OCI-LY1 (cell line): ENCODE measurements around the gene FOXS1.

Experiments
- EZH2 ChIP-seq: fragments of 200-600 bp; sonication (generic), shearing (Covaris generic); IDR thresholded peaks from 2 replicates; pipeline ENCODE4 v1.8.0; 2017; ENCODE audit warnings: borderline replicate concordance, mixed run types, mild to moderate bottlenecking, antibody characterized with exemption, low read length, moderate library complexity, mixed read lengths
- TF ChIP-seq, protein P1 (sequence below): fragments of 200-600 bp; sonication (generic), shearing (Covaris generic); IDR thresholded peaks from 2 replicates; pipeline ENCODE4 v1.5.1; 2017; ENCODE audit warnings: mild to moderate bottlenecking, antibody characterized with exemption, low read length, moderate library complexity, mixed read lengths

- TF ChIP-seq, protein P1, sequence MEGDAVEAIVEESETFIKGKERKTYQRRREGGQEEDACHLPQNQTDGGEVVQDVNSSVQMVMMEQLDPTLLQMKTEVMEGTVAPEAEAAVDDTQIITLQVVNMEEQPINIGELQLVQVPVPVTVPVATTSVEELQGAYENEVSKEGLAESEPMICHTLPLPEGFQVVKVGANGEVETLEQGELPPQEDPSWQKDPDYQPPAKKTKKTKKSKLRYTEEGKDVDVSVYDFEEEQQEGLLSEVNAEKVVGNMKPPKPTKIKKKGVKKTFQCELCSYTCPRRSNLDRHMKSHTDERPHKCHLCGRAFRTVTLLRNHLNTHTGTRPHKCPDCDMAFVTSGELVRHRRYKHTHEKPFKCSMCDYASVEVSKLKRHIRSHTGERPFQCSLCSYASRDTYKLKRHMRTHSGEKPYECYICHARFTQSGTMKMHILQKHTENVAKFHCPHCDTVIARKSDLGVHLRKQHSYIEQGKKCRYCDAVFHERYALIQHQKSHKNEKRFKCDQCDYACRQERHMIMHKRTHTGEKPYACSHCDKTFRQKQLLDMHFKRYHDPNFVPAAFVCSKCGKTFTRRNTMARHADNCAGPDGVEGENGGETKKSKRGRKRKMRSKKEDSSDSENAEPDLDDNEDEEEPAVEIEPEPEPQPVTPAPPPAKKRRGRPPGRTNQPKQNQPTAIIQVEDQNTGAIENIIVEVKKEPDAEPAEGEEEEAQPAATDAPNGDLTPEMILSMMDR: no peak
- no peak for TF ChIP-seq EZH2
These were observed 24.0 kb downstream of the FOXS1 start for GRCh38 chr20:31821427-31821826.
